ENCODE measurements around the gene ARMH2.

Gene ARMH2

DNA sequence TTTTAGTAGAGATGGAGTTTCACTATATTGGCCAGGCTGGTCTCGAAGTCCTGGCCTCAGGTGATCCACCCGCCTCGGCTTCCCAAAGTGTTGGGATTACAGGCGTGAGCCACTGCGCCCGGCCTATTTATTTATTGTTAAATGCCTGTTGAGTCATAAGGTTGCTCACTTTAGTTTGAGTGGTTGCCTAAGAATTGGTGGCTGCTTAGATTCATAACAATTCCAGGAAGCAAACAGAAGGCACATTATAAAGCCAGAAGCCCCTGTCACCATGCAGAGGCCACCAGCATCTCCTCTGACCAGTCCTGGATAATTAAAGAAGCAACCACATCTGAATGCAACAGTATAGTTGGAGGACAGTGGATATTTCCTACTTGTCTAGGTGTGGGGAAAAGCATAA is 24.0 kb upstream of the ARMH2 start:
- no peaks in the 10 kb centered on the region for H3K9me3 ChIP-seq
- no peaks in the 10 kb centered on the region for H3K4me1 ChIP-seq
- no peak overlapping the region for H3K4me2 ChIP-seq
- H3K36me3 ChIP-seq: peaks cover 55% of the 10 kb centered on the region
- H3K27ac ChIP-seq: no peak overlapping the region
- no peaks in the 10 kb centered on the region for H3K27me3 ChIP-seq
- H3K9ac ChIP-seq: no peak overlapping the region
- no peaks in the 10 kb centered on the region for H4K20me1 ChIP-seq
- no peak for TF ChIP-seq Cebpa-rat (IDR thresholded peaks at IDR 0.05)
- H3K4me3 ChIP-seq: no peak overlapping the region

DNA sequence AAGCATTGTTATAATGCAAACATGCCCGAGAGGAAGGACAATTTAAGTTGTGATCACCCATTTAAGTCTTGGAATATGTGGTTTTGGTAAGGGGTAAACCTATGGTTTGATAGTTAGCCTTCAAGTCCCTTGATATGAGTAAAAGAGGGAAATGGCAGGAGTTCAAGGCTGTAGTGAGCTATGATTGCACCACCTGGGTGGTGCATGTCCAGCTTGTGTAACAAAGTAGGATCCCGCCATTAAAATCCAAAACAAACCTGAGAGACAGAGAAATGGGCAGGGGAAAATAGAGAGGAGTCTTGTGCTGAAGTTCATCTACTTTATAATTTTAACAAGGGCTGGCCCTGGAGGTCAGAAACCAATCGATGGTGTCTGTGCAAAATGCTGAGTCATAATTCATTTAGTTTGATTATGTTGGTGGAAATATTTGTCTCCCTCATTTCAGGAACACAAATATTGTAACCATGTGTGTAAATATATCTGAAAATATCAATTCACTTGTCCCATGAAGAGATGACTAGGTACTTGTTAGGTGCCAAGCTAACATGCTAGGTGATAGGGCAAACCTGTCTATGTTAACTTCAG is 23.2 kb upstream of the ARMH2 start:
- no peak overlapping the region for H3K4me2 ChIP-seq
- no peak overlapping the region for H3K9ac ChIP-seq
- peaks cover 47% of the 10 kb centered on the region for H3K36me3 ChIP-seq
- H3K4me1 ChIP-seq: no peaks in the 10 kb centered on the region
- H3K27me3 ChIP-seq: no peaks in the 10 kb centered on the region
- no peak overlapping the region for H3K27ac ChIP-seq
- no peaks in the 10 kb centered on the region for H4K20me1 ChIP-seq
- no peak overlapping the region for H3K4me3 ChIP-seq
- no peaks in the 10 kb centered on the region for H3K9me3 ChIP-seq
- TF ChIP-seq Cebpa-rat (IDR thresholded peaks at IDR 0.05): no peak

DNA sequence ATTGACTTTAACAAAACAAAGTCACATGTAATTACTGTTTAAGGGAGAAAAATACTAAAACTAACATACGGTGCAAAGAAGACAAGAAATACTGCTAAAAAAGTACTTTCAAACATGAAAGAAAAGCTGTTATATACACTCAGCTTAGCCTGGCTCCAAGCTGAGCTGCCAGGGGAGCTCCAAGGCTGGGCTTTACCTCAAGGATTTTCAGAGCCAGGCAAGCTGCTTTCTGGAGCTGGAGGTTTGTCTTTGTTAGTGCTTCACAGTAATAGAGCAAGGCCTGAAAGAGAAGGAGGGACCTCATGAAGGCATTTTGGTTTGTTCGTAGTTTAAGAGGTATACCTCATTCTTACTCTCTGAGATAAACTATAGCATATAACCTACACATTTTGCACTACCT is 19.6 kb upstream of the ARMH2 start:
- Histone ChIP-seq H3K36me3 (peaks cover 29% of the 10 kb centered on the region; the same call in 1 of the 2 replicates), H3K27me3 (no peaks in the 10 kb centered on the region), H3K4me2 (no peak overlapping the region), H3K4me1 (no peaks in the 10 kb centered on the region), H3K9me3 (no peaks in the 10 kb centered on the region), H3K9ac (no peak overlapping the region), H3K27ac (no peak overlapping the region), H4K20me1 (no peaks in the 10 kb centered on the region), H3K4me3 (no peak overlapping the region)
- TF ChIP-seq Cebpa-rat (IDR thresholded peaks at IDR 0.05): no peak

DNA sequence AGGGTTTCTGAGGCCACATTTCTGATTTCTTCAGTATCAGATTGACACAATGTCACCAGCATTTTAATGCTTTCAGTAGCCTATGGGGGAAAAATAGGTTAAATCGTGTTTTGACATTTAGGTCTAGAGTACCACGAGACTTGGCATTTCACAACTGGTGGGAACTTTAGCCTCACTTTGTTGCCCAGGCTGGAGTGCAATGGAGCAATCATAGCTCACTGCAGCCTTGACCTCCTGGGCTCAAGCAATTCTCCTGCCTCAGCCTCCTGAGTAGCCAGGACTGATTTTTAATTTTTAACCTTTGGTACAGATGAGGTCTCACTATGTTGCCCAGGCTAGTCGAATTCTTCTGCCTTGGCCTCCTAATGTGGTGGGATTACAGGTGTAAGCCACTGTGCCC is 11.0 kb upstream of the ARMH2 start:
- H3K27me3 ChIP-seq: no peaks in the 10 kb centered on the region
- peaks cover 40% of the 10 kb centered on the region for H3K36me3 ChIP-seq
- no peak overlapping the region for H3K9ac ChIP-seq
- no peak for TF ChIP-seq Cebpa-rat (IDR thresholded peaks at IDR 0.05)
- no peak overlapping the region for H3K27ac ChIP-seq
- H3K4me3 ChIP-seq: no peak overlapping the region
- no peaks in the 10 kb centered on the region for H3K4me1 ChIP-seq
- H3K9me3 ChIP-seq: no peaks in the 10 kb centered on the region
- H3K4me2 ChIP-seq: no peak overlapping the region
- no peaks in the 10 kb centered on the region for H4K20me1 ChIP-seq

DNA sequence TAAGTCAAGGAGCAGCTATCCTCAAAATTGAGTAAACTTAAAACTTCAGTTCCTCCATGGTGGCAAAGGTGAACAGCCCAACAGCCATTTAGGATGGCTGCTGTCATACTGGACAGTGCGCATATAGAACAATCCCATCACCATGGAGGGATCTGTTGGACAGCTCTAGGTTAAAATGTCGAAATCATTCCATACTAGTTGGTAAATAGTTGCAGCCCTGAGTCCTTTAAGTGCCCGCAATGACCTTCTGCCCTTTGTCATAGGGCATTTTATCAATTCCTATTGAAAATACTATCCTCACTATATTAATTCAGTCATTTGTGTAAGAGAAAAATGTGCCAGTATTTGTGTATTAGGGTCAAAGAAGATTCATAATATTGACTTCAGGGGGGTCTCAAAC is 8.9 kb upstream of the ARMH2 start:
- TF ChIP-seq Cebpa-rat (IDR thresholded peaks at IDR 0.05): no peak
- Histone ChIP-seq H4K20me1 (no peaks in the 10 kb centered on the region), H3K9me3 (no peaks in the 10 kb centered on the region), H3K4me1 (no peaks in the 10 kb centered on the region), H3K9ac (no peak overlapping the region), H3K4me2 (no peak overlapping the region), H3K4me3 (no peak overlapping the region), H3K27ac (no peak overlapping the region), H3K36me3 (peaks cover 48% of the 10 kb centered on the region), H3K27me3 (no peaks in the 10 kb centered on the region)

DNA sequence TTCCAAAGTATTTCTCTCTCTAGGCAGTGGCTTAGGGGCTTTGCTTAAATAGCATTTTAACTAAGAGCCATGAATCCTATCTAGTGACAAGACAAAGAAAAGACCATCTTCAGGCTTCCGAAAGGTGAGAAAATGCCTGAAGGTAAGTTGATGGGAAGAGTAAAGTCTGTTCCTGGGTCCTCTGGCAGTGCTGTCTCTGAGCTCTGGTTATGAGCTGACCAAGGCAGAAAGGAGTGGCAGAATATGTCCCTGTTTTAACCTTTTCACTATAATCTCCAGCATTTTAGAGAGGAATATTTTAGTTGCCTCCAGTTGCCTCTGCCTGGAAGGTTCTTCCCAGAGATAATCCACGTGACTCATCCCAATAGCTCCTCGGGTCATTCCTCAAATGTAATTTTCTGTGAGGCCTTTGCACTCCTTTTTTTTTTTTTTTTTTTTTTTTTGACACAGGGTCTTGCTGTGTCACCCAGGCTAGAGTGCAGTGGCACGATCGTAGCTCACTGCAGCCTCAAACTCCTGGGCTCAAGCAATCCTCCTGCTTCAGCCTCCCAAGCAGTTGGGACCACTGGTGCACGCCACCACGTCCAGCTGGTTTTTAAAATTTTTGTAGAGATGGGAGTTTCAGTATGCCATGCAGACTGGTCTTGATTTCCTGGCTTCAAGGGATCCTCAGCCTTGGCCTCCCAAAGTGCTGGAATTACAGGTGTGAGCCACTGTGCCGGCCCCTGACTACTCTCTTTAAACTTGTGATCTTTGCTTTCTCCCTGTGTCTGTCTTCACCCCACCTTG is 3.7 kb upstream of the ARMH2 start:
- no peak overlapping the region for H3K4me3 ChIP-seq

DNA sequence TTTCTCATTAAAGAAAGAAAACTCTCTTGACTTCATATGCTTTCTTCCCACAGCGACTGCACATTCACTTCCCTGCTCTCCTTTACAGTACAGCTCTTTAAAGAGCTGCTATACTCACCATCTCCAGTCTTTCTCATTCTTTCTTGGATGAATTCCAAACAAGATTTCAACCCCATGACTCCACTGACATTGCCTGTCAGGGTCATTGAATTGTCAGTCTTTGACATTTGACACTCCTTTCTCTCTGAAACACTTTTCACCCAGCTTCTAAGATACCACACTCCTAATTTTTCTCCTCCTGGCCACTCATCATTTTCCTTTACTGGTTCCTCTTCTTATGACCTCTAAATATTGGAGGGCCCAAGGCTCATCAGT is 811 bp upstream of the ARMH2 start:
- Histone ChIP-seq H3K27ac (no peak overlapping the region), H4K20me1 (no peaks in the 10 kb centered on the region), H3K36me3 (peaks cover 9% of the 10 kb centered on the region; the same call in 1 of the 2 replicates), H3K4me2 (no peak overlapping the region), H3K4me3 (no peak overlapping the region), H3K27me3 (no peaks in the 10 kb centered on the region), H3K9ac (no peak overlapping the region), H3K9me3 (no peaks in the 10 kb centered on the region), H3K4me1 (no peaks in the 10 kb centered on the region)
- TF ChIP-seq Cebpa-rat (IDR thresholded peaks at IDR 0.05): no peak

More for the DNA sequence above, 3.7 kb upstream of the ARMH2 start:
- Histone ChIP-seq H3K9me3 (no peaks in the 10 kb centered on the region), H3K36me3 (peaks cover 25% of the 10 kb centered on the region), H3K27me3 (no peaks in the 10 kb centered on the region), H3K4me1 (no peaks in the 10 kb centered on the region), H3K9ac (no peak overlapping the region), H4K20me1 (no peaks in the 10 kb centered on the region), H3K27ac (no peak overlapping the region), H3K4me2 (no peak overlapping the region)
- no peak for TF ChIP-seq Cebpa-rat (IDR thresholded peaks at IDR 0.05)

DNA sequence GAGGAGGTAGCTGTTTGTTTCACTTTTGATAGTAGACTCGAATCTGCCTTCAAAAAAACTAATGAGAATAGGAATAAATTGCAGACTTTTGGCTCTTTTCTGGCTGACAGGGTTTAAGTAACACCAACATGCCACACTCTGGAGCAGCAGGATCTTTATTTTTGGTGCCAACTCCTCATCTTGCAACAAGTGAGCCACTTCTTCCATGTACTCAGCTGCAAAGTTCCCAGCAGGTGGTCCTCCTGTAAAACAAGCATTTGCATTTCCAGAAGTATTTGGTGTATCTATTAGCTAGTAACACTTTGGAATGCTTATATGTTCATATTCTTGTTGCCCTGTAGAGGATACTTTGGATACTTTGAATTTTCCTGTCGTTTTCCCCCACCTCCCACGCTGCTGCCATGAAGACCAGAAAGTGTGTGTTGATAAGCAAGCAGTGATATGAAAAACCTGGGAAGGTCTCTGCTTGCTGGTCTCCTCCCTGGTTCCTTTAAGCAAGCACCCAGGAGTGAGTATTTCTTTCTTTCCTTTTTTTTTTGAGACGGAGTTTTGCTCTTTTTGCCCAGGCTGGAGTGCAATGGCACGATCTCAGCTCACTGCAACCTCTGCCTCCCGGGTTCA is 1.0 kb downstream of the ARMH2 start:
- H3K4me2 ChIP-seq: no peak overlapping the region
- no peak for TF ChIP-seq Cebpa-rat (IDR thresholded peaks at IDR 0.05)
- H3K27me3 ChIP-seq: no peaks in the 10 kb centered on the region
- H3K4me1 ChIP-seq: no peaks in the 10 kb centered on the region
- no peaks in the 10 kb centered on the region for H3K9me3 ChIP-seq
- H3K9ac ChIP-seq: no peak overlapping the region
- no peak overlapping the region for H3K27ac ChIP-seq
- no peak overlapping the region for H3K4me3 ChIP-seq
- no peaks in the 10 kb centered on the region for H3K36me3 ChIP-seq
- no peaks in the 10 kb centered on the region for H4K20me1 ChIP-seq

DNA sequence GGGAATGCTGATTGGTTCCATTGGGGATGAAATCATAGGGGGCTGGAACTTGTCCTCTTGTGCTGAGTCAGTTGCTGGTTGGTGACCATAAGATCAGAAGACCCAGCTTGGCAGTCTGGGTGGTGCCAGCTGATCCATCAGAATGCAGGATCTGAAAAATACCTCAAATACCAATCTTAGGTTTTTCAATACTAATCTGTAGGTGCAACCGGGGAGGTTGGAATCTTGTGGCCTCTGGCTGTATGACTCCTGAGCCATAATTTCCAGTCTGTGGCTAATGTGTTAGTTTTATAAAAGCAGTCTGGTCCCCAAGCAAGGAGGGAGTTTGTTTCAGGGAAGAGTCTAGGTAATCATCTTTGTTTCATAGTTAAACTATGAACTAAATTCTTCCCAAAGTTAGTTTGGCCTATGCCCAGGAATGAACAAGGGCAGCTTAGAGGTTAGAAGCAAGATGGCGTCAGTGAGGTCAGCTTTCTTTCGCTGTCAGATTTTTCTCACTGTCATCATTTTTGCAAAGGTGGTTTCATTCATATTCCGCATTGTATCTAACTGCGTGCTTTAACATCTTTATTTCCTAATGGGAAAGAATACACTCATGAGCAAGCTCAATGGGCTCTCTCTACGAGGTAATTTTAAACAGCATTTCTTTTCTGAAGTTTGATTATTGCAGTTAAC is 2.0 kb downstream of the ARMH2 start:
- no peaks in the 10 kb centered on the region for H3K4me1 ChIP-seq
- H3K4me3 ChIP-seq: no peak overlapping the region
- H3K27ac ChIP-seq: no peak overlapping the region
- no peaks in the 10 kb centered on the region for H3K27me3 ChIP-seq
- no peak overlapping the region for H3K9ac ChIP-seq
- no peaks in the 10 kb centered on the region for H3K9me3 ChIP-seq
- no peak overlapping the region for H3K4me2 ChIP-seq
- no peaks in the 10 kb centered on the region for H4K20me1 ChIP-seq
- no peak for TF ChIP-seq Cebpa-rat (IDR thresholded peaks at IDR 0.05)
- H3K36me3 ChIP-seq: 0 out of 2 replicates have a peak, but pooled peaks cover 2% of the 10 kb centered on the region

DNA sequence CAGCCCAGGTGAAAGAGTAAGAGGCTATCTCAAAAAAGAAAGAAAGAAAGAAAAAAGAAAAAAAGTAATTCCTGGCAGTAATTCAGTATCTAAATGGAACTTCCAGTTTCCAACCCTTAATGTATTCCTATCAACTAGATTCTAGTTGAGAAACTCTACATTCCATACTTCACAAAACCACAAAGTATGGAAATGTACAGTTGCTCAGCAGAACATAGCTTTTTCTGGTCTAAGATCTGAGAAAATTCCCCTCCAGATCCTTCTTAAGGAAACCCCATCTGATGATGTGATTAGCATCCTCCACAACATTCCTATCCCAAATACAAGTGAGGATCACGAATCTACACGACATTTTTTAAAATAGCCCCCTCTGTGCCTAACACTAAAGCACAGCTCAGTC is 3.6 kb downstream of the ARMH2 start:
- H4K20me1 ChIP-seq: no peaks in the 10 kb centered on the region
- TF ChIP-seq Cebpa-rat (IDR thresholded peaks at IDR 0.05): no peak
- H3K4me1 ChIP-seq: no peaks in the 10 kb centered on the region
- no peak overlapping the region for H3K27ac ChIP-seq
- no peak overlapping the region for H3K4me2 ChIP-seq
- no peaks in the 10 kb centered on the region for H3K27me3 ChIP-seq
- peaks cover 6% of the 10 kb centered on the region; the same call in 1 of the 2 replicates for H3K36me3 ChIP-seq
- no peak overlapping the region for H3K9ac ChIP-seq
- no peak overlapping the region for H3K4me3 ChIP-seq
- H3K9me3 ChIP-seq: no peaks in the 10 kb centered on the region
